Measurements from ENCODE around the gene MCF2L2. TPM values are rescaled to one million over a fixed set of nuclear protein-coding genes. Genes with fewer than 3 reads are reported as not detected.

MCF2L2 gene
- total and polyA plus RNA-seq, 3 donors from 2014 or later: 6.8 to 24.2 (median 14.6) TPM

DNA sequence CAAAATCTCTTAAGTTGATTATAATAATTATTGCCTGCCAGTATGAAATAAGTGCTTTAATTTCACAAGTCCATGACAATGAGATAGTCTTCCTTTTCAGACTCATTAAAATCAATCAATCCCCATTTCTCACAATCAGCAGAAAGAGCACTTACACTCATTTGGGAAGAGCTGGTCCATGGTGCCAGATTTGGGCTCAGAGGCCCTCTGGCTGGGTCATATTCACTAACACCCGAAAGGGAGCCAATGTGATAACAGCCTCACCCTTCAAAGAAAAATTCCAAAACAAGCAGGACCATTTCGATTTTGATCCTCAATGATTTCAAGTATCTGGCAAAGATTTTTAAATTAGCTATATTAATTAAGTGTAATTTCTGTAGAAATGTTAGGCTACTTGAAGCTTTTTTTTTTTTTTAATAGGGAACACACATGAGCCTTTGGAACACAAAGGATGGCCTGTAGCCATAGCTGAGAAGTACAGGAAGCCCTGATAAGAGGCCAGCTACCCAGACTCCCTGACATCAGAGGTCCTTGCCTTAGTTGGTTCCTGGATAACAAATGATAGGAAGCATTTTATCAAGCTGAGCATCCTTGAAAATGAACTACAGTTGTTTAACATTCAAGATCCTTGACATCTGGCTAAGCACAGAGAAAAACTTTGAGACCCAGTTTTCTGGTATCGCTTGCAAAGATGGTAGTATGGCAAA lies 17.1 kb downstream of the MCF2L2 start:
- Histone ChIP-seq H3K27me3 (no peaks in the 10 kb centered on the region), H3K27ac (no peak overlapping the region), H3K4me1 (no peaks in the 10 kb centered on the region), H3K9me3 (no peaks in the 10 kb centered on the region), H3K4me3 (no peak overlapping the region), H3K36me3 (ENCODE audit: low read depth, missing control alignments) (no peaks in the 10 kb centered on the region)
- TF ChIP-seq POLR2A (IDR thresholded peaks at IDR 0.05): no peak
- TF ChIP-seq, protein P1, sequence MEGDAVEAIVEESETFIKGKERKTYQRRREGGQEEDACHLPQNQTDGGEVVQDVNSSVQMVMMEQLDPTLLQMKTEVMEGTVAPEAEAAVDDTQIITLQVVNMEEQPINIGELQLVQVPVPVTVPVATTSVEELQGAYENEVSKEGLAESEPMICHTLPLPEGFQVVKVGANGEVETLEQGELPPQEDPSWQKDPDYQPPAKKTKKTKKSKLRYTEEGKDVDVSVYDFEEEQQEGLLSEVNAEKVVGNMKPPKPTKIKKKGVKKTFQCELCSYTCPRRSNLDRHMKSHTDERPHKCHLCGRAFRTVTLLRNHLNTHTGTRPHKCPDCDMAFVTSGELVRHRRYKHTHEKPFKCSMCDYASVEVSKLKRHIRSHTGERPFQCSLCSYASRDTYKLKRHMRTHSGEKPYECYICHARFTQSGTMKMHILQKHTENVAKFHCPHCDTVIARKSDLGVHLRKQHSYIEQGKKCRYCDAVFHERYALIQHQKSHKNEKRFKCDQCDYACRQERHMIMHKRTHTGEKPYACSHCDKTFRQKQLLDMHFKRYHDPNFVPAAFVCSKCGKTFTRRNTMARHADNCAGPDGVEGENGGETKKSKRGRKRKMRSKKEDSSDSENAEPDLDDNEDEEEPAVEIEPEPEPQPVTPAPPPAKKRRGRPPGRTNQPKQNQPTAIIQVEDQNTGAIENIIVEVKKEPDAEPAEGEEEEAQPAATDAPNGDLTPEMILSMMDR (IDR thresholded peaks at IDR 0.05): no peak
- 53 to 64% methylated on average over 3 of the region's 3 CpGs for WGBS, 2 donors
- intact Hi-C loops (cut with DNase I; ENCODE audit: low total_unique reads): no loop called here
- peak; percentile 30 for DNase-seq

GRCh38 chr3:183410759-183411158 lies 17.7 kb downstream of the MCF2L2 start:
- Histone ChIP-seq H3K36me3 (ENCODE audit: low read depth, missing control alignments) (no peaks in the 10 kb centered on the region), H3K9me3 (no peaks in the 10 kb centered on the region), H3K4me3 (no peak overlapping the region), H3K27ac (no peak overlapping the region), H3K4me1 (no peaks in the 10 kb centered on the region), H3K27me3 (no peaks in the 10 kb centered on the region)
- TF ChIP-seq, protein P1 (IDR thresholded peaks at IDR 0.05): no peak
- no peak for TF ChIP-seq POLR2A (IDR thresholded peaks at IDR 0.05)
- intact Hi-C loops (cut with DNase I; ENCODE audit: low total_unique reads): no loop called here
- DNase-seq: no peak

DNA sequence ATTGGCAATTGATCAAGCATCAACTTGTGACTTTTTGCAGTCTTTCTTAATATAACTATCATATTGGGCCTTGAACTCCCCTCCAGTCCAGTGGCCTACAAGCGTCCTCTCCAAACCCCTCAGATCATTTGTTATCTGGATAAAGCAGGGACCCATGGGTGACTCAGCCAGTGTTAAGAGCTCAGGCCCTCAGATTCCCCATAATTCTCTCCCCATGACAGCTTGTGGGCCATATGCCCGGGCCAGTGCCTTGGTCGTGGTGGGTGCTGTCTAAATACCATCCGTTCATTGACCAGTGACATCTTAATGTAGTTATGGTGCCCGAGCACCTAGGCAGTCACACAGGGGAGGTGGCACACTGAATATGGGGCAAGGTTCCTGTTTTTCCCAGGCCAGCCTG lies 18.1 kb downstream of the MCF2L2 start:
- intact Hi-C loops (cut with DNase I; ENCODE audit: low total_unique reads): no loop called here
- DNase-seq: no peak
- 75 to 81% methylated on average over 5 of the region's 5 CpGs for WGBS, 2 donors

GRCh38 chr3:183409219-183409618 lies 19.2 kb downstream of the MCF2L2 start:
- H3K27ac ChIP-seq: no peak overlapping the region
- no peaks in the 10 kb centered on the region for H3K27me3 ChIP-seq
- no peak overlapping the region for H3K4me3 ChIP-seq
- TF ChIP-seq POLR2A (IDR thresholded peaks at IDR 0.05): no peak
- TF ChIP-seq, protein P1 (IDR thresholded peaks at IDR 0.05): no peak
- intact Hi-C loops (cut with DNase I; ENCODE audit: low total_unique reads): no loop called here
- WGBS, 2 donors: 58 to 64% methylated on average over 2 of the region's 2 CpGs
- no peaks in the 10 kb centered on the region for H3K9me3 ChIP-seq
- H3K36me3 ChIP-seq (ENCODE audit: low read depth, missing control alignments): no peaks in the 10 kb centered on the region
- H3K4me1 ChIP-seq: no peaks in the 10 kb centered on the region
- no peak for DNase-seq

More for the DNA sequence above, 18.1 kb downstream of the MCF2L2 start:
- Histone ChIP-seq H3K9me3 (no peaks in the 10 kb centered on the region), H3K4me3 (no peak overlapping the region), H3K27me3 (no peaks in the 10 kb centered on the region), H3K27ac (no peak overlapping the region), H3K36me3 (ENCODE audit: low read depth, missing control alignments) (no peaks in the 10 kb centered on the region), H3K4me1 (no peaks in the 10 kb centered on the region)
- no peak for TF ChIP-seq POLR2A (IDR thresholded peaks at IDR 0.05)

DNA sequence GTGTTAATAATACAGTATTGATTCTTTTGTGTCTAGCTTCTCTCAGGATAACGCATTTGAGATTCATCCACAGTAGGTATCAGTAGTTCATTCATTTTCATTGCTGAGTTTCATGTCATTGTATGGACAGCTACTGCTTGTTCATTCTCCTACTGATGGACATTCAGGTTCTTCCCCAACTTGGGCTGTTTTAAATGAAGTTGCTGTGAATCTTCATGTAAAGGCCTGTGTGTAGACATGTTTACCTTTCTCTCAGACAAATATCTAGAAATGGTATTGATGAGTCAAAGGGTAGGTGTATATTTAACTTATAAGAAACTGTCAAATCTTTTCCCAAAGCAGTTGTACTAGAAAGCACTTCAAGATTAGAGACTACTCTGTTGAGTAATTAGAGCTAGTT lies 26.7 kb downstream of the MCF2L2 start:
- intact Hi-C loops (cut with DNase I; ENCODE audit: low total_unique reads): no loop called here
- Histone ChIP-seq H3K27ac (no peak overlapping the region), H3K9me3 (no peaks in the 10 kb centered on the region), H3K4me3 (no peak overlapping the region), H3K4me1 (no peaks in the 10 kb centered on the region), H3K27me3 (no peaks in the 10 kb centered on the region), H3K36me3 (ENCODE audit: low read depth, missing control alignments) (no peaks in the 10 kb centered on the region)
- no peak for TF ChIP-seq POLR2A (IDR thresholded peaks at IDR 0.05)
- TF ChIP-seq, protein P1 (IDR thresholded peaks at IDR 0.05): no peak
- DNase-seq: no peak
- WGBS, 2 donors: 92 to 93% methylated on average over 1 of the region's 1 CpG
